GM23338 (cell line): ENCODE measurements around the gene DGLUCY. TPM values are rescaled to one million over a fixed set of nuclear protein-coding genes. Genes with fewer than 3 reads are reported as not detected.

Experiments used
- ATAC-seq: fragments of 200-7000 bp; cut with Tn5 transposase; 3 replicates; pipeline ENCODE4 v1.9.1; 2020
- DNase-seq: peaks from one replicate; pipeline ENCODE4 v3.0.0-alpha.2; 2015; ENCODE audit warnings: low spot score
- H2AFZ ChIP-seq: fragments of 200-600 bp; sonication (generic); 2 replicates; pipeline ENCODE4 v1.8.0; 2016; ENCODE audit warnings: antibody characterized with exemption, mild to moderate bottlenecking, moderate library complexity
- H3F3A ChIP-seq: fragments of 200-600 bp; sonication (generic); replicated peaks from 2 replicates; pipeline ENCODE4 v1.8.0; 2017; ENCODE audit warnings: antibody characterized with exemption, mixed run types, low read depth
- H3K27ac ChIP-seq: fragments of 200-600 bp; sonication (generic); 2 replicates; pipeline ENCODE4 v1.6.1; 2016; ENCODE audit warnings: low read depth
- H3K27me3 ChIP-seq: fragments of 200-600 bp; sonication (generic); 2 replicates; pipeline ENCODE4 v1.8.0; 2016; ENCODE audit warnings: mild to moderate bottlenecking, mixed run types, moderate library complexity; ENCODE audit not compliant: insufficient read depth
- H3K36me3 ChIP-seq: fragments of 200-600 bp; sonication (generic); 2 replicates; pipeline ENCODE4 v1.8.0; 2016; ENCODE audit warnings: mild to moderate bottlenecking; ENCODE audit not compliant: insufficient read depth
- H3K4me1 ChIP-seq: fragments of 200-600 bp; sonication (generic); 2 replicates; pipeline ENCODE4 v1.8.0; 2016; ENCODE audit warnings: mild to moderate bottlenecking, moderate library complexity; ENCODE audit not compliant: insufficient read depth
- H3K4me2 ChIP-seq: fragments of 200-600 bp; sonication (generic); 2 replicates; pipeline ENCODE4 v1.7.1; 2017; ENCODE audit warnings: mixed run types
- H3K4me3 ChIP-seq: fragments of 200-600 bp; sonication (generic); 2 replicates; pipeline ENCODE4 v1.6.1; 2016; ENCODE audit warnings: mixed run types
- H3K79me2 ChIP-seq: fragments of 200-600 bp; sonication (generic); replicated peaks from 2 replicates; pipeline ENCODE4 v1.8.0; 2017; ENCODE audit warnings: mild to moderate bottlenecking; ENCODE audit not compliant: insufficient read depth
- H3K9me2 ChIP-seq: fragments of 200-600 bp; sonication (generic); 2 replicates; pipeline ENCODE4 v1.8.0; 2017; ENCODE audit not compliant: insufficient read depth
- H4K20me1 ChIP-seq: fragments of 200-600 bp; sonication (generic); replicated peaks from 2 replicates; pipeline ENCODE4 v1.8.0; 2017; ENCODE audit warnings: mild to moderate bottlenecking; ENCODE audit not compliant: insufficient read depth
- H3K27ac Mint-ChIP-seq: 2 replicates; pipeline ENCODE4 v1.8.0; 2020; ENCODE audit warnings: inconsistent platforms, mild to moderate bottlenecking, moderate library complexity, mixed read lengths
- H3K27me3 Mint-ChIP-seq: 3 replicates; pipeline ENCODE4 v1.8.0; 2022; ENCODE audit warnings: low read depth, mild to moderate bottlenecking, moderate library complexity, mixed read lengths, inconsistent platforms; ENCODE audit not compliant: insufficient read depth, poor library complexity
- H3K36me3 Mint-ChIP-seq: 3 replicates; pipeline ENCODE4 v1.8.0; 2021; ENCODE audit warnings: low read depth, mild to moderate bottlenecking, inconsistent platforms, moderate library complexity, mixed read lengths
- H3K4me1 Mint-ChIP-seq: 3 replicates; pipeline ENCODE4 v1.8.0; 2020; ENCODE audit warnings: mild to moderate bottlenecking, inconsistent platforms, mixed read lengths
- H3K4me3 Mint-ChIP-seq: 3 replicates; pipeline ENCODE4 v1.8.0; 2021; ENCODE audit warnings: moderate library complexity, mild to moderate bottlenecking, inconsistent platforms, mixed read lengths
- H3K9me3 Mint-ChIP-seq: 3 replicates; pipeline ENCODE4 v1.8.0; 2020; ENCODE audit warnings: moderate library complexity, mild to moderate bottlenecking, inconsistent platforms, mixed read lengths
- EZH2phosphoT487 ChIP-seq: fragments of 200-600 bp; sonication (generic); IDR thresholded peaks from one replicate; pipeline ENCODE4 v1.8.1; 2018; ENCODE audit warnings: antibody characterized with exemption; ENCODE audit not compliant: unreplicated experiment
- JUNB ChIP-seq: IDR thresholded peaks from one replicate; pipeline ENCODE4 v1.6.1; 2016; ENCODE audit warnings: antibody characterized with exemption; ENCODE audit not compliant: unreplicated experiment
- POLR2AphosphoS5 ChIP-seq: IDR thresholded peaks from 2 replicates; pipeline ENCODE4 v1.6.1; 2016; ENCODE audit warnings: antibody characterized with exemption, low read depth
- STAT1 ChIP-seq: IDR thresholded peaks from one replicate; pipeline ENCODE4 v1.6.1; 2016; ENCODE audit warnings: antibody characterized with exemption; ENCODE audit not compliant: unreplicated experiment
- ZNF114 ChIP-seq: fragments of 250-450 bp; sonication (Bioruptor Pico); IDR thresholded peaks from 2 replicates; pipeline ENCODE4 v1.5.0; 2020; ENCODE audit warnings: mild to moderate bottlenecking, moderate library complexity
- polyA plus RNA-seq: library from polyadenylated mRNA; unstranded; fragments of >200 nt; fragmentation: Nextera tagmentation; extraction: Ambion mirVana; gene quantifications from 2 replicates; pipeline ENCODE4 v1.2.1, GENCODE V29; 2016
- total RNA-seq: library from RNA; depleted of rRNA; stranded (reverse); fragments of >200 nt; shearing (Covaris generic); gene quantifications from 2 replicates; pipeline ENCODE4 v1.2.3, GENCODE V29; 2014
- TF ChIP-seq, protein P1 (sequence below): fragments of 250-450 bp; sonication (Bioruptor Pico); IDR thresholded peaks from 2 replicates; pipeline ENCODE4 v1.5.0; 2020; ENCODE audit warnings: mild to moderate bottlenecking, moderate library complexity
- TF ChIP-seq, protein P2 (sequence below): IDR thresholded peaks from one replicate; pipeline ENCODE4 v1.6.1; 2018; ENCODE audit warnings: antibody characterized with exemption; ENCODE audit not compliant: unreplicated experiment
- TF ChIP-seq, protein P3 (sequence below), 2 experiments: fragments of 200-600 bp in 1 of 2; sonication (generic) in 1 of 2; conservative IDR thresholded peaks; 2 replicates each; pipeline versions ENCODE4 v1.5.1 to v1.6.1; 2016 to 2017; ENCODE audit warnings: antibody characterized with exemption in 2 of 2, low read depth in 2 of 2, mild to moderate bottlenecking in 2 of 2, moderate library complexity in 1 of 2

DGLUCY gene
- total and polyA plus RNA-seq, 2 experiments from 2014 or later: 14.6 to 31.6 TPM

DNA sequence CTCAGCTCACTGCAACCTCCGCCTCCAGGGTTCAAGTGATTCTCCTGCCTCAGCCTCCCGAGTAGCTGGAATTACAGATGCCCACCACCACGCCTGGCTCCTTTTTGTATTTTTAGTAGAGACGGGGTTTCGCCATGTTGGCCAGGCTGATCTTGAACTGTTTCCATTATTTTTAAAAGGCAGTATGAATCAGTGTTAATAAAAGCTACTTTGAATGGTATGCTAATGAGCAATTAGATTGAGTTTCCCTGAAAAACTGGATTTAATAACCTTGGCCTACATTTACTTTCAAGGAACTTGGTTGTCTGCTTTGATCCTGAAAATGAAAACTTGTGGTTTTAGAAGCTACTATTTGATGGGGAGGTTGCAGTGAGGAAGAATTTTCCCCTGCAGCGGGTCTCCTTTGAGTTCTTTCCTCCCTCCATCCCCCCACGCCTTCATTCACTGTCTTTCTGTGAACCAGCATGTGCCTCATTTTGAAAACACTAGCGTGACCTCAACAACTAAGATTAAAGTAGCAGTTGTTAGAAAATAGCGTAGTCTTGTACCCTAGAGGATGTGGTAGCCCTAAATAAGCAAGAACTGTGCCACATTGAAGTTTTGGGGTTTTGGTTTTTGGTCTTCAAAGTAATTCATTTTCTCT, 35.7 kb upstream of the DGLUCY start (continued):
- TF ChIP-seq, protein P1, sequence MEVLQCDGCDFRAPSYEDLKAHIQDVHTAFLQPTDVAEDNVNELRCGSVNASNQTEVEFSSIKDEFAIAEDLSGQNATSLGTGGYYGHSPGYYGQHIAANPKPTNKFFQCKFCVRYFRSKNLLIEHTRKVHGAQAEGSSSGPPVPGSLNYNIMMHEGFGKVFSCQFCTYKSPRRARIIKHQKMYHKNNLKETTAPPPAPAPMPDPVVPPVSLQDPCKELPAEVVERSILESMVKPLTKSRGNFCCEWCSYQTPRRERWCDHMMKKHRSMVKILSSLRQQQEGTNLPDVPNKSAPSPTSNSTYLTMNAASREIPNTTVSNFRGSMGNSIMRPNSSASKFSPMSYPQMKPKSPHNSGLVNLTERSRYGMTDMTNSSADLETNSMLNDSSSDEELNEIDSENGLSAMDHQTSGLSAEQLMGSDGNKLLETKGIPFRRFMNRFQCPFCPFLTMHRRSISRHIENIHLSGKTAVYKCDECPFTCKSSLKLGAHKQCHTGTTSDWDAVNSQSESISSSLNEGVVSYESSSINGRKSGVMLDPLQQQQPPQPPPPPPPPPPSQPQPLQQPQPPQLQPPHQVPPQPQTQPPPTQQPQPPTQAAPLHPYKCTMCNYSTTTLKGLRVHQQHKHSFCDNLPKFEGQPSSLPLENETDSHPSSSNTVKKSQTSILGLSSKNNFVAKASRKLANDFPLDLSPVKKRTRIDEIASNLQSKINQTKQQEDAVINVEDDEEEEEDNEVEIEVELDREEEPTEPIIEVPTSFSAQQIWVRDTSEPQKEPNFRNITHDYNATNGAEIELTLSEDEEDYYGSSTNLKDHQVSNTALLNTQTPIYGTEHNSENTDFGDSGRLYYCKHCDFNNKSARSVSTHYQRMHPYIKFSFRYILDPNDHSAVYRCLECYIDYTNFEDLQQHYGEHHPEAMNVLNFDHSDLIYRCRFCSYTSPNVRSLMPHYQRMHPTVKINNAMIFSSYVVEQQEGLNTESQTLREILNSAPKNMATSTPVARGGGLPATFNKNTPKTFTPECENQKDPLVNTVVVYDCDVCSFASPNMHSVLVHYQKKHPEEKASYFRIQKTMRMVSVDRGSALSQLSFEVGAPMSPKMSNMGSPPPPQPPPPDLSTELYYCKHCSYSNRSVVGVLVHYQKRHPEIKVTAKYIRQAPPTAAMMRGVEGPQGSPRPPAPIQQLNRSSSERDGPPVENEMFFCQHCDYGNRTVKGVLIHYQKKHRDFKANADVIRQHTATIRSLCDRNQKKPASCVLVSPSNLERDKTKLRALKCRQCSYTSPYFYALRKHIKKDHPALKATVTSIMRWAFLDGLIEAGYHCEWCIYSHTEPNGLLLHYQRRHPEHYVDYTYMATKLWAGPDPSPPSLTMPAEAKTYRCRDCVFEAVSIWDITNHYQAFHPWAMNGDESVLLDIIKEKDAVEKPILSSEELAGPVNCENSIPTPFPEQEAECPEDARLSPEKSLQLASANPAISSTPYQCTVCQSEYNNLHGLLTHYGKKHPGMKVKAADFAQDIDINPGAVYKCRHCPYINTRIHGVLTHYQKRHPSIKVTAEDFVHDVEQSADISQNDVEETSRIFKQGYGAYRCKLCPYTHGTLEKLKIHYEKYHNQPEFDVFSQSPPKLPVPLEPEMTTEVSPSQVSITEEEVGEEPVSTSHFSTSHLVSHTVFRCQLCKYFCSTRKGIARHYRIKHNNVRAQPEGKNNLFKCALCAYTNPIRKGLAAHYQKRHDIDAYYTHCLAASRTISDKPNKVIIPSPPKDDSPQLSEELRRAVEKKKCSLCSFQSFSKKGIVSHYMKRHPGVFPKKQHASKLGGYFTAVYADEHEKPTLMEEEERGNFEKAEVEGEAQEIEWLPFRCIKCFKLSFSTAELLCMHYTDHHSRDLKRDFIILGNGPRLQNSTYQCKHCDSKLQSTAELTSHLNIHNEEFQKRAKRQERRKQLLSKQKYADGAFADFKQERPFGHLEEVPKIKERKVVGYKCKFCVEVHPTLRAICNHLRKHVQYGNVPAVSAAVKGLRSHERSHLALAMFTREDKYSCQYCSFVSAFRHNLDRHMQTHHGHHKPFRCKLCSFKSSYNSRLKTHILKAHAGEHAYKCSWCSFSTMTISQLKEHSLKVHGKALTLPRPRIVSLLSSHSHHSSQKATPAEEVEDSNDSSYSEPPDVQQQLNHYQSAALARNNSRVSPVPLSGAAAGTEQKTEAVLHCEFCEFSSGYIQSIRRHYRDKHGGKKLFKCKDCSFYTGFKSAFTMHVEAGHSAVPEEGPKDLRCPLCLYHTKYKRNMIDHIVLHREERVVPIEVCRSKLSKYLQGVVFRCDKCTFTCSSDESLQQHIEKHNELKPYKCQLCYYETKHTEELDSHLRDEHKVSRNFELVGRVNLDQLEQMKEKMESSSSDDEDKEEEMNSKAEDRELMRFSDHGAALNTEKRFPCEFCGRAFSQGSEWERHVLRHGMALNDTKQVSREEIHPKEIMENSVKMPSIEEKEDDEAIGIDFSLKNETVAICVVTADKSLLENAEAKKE (CRISPR knock-in tag): no peak
- no peak for TF ChIP-seq ZNF114 (CRISPR knock-in tag)
- TF ChIP-seq, protein P2, sequence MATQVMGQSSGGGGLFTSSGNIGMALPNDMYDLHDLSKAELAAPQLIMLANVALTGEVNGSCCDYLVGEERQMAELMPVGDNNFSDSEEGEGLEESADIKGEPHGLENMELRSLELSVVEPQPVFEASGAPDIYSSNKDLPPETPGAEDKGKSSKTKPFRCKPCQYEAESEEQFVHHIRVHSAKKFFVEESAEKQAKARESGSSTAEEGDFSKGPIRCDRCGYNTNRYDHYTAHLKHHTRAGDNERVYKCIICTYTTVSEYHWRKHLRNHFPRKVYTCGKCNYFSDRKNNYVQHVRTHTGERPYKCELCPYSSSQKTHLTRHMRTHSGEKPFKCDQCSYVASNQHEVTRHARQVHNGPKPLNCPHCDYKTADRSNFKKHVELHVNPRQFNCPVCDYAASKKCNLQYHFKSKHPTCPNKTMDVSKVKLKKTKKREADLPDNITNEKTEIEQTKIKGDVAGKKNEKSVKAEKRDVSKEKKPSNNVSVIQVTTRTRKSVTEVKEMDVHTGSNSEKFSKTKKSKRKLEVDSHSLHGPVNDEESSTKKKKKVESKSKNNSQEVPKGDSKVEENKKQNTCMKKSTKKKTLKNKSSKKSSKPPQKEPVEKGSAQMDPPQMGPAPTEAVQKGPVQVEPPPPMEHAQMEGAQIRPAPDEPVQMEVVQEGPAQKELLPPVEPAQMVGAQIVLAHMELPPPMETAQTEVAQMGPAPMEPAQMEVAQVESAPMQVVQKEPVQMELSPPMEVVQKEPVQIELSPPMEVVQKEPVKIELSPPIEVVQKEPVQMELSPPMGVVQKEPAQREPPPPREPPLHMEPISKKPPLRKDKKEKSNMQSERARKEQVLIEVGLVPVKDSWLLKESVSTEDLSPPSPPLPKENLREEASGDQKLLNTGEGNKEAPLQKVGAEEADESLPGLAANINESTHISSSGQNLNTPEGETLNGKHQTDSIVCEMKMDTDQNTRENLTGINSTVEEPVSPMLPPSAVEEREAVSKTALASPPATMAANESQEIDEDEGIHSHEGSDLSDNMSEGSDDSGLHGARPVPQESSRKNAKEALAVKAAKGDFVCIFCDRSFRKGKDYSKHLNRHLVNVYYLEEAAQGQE: no peak

DNA sequence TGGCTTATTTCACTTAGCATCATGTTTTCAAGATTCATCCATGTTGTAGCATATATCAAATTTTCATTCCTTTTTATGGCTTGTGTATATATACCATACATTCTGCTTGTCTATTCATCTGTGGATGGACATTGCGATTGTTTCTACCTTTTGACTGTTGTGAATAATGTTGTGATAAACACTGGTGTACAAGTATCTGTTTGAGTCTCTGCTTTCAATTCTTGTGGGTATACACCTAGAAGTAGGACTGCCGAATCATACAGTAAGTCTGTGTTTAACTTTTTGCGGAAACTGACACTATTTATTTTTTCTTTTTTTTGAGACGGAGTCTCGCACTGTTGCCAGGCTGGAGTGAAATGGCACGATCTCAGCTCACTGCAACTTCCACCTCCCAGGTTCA, 33.8 kb upstream of the DGLUCY start:
- no peak overlapping the region for H2AFZ ChIP-seq
- Mint-ChIP-seq H3K9me3 (no peaks in the 10 kb centered on the region; the same call in 1 of the 3 replicates), H3K4me1 (peaks cover 4% of the 10 kb centered on the region), H3K4me3 (no peak overlapping the region), H3K27ac (no peak overlapping the region), H3K27me3 (peaks cover 2% of the 10 kb centered on the region), H3K36me3 (no peaks in the 10 kb centered on the region)
- ATAC-seq (no peak), DNase-seq (no peak)
- no peak overlapping the region for H3K4me2 ChIP-seq
- H3K79me2 ChIP-seq: no peaks in the 10 kb centered on the region
- H3K27me3 ChIP-seq: no peaks in the 10 kb centered on the region
- no peaks in the 10 kb centered on the region for H3K36me3 ChIP-seq
- no peaks in the 10 kb centered on the region for H3F3A ChIP-seq
- no peaks in the 10 kb centered on the region for H4K20me1 ChIP-seq
- H3K9me2 ChIP-seq: no peaks in the 10 kb centered on the region
- no peak overlapping the region for H3K4me3 ChIP-seq
- no peak overlapping the region for H3K27ac ChIP-seq
- no peaks in the 10 kb centered on the region for H3K4me1 ChIP-seq
- TF ChIP-seq JUNB: no peak
- TF ChIP-seq STAT1: no peak
- no peak for TF ChIP-seq EZH2phosphoT487
- TF ChIP-seq, protein P2: no peak
- TF ChIP-seq POLR2AphosphoS5: no peak
- TF ChIP-seq, protein P3, sequence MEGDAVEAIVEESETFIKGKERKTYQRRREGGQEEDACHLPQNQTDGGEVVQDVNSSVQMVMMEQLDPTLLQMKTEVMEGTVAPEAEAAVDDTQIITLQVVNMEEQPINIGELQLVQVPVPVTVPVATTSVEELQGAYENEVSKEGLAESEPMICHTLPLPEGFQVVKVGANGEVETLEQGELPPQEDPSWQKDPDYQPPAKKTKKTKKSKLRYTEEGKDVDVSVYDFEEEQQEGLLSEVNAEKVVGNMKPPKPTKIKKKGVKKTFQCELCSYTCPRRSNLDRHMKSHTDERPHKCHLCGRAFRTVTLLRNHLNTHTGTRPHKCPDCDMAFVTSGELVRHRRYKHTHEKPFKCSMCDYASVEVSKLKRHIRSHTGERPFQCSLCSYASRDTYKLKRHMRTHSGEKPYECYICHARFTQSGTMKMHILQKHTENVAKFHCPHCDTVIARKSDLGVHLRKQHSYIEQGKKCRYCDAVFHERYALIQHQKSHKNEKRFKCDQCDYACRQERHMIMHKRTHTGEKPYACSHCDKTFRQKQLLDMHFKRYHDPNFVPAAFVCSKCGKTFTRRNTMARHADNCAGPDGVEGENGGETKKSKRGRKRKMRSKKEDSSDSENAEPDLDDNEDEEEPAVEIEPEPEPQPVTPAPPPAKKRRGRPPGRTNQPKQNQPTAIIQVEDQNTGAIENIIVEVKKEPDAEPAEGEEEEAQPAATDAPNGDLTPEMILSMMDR (conservative IDR thresholded peaks at IDR 0.05; ENCODE audit: low read depth in 2 of 2): no peak
